GM18870 (cell line): ENCODE data around the gene CDIPT.

ENCODE experiments used
- ATAC-seq: cut with Tn5 transposase; IDR thresholded peaks from one replicate; pipeline ENCODE4 v1.9.1; 2021; ENCODE audit warnings: moderate library complexity; ENCODE audit not compliant: unreplicated experiment

CDIPT gene

DNA sequence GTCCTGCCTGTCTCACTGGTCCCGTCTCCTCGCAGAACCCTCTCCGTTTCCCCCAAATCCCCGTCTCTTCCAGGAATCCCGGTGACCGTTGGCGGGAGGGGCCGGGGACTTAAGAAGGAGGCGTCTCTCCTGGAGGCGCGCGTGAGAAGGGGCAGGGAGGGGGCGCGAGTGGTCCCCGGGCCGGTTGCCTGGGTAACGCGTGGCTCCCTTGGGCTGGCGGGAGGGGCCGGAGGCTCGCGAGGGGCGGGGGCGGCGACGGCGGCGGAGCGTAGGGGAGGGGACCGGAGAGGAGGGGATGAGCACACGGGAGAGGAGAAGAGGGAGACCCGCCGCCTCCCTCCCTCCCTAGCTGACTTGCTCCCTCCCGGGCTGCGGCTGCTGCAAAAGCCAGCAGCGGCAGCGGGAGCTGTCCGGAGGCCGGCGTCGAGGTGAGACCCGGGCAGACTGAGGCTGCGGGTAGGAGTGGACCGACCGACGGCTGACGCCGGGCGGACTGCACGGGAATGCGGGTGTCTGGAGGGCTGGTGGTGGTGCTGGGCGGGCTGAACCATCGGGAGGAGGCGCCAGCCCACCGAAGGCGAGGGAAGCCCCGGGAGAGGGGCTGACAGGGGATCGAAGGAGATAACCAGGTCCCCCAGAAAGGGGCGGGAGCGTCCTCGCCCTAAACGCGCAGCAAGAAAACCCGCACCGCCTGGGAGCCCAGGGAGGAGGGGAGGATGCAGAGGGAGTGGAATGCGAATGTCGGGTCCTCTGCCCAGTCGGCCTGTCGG is 50.9 kb downstream of the CDIPT start, which contains the start of gene PRRT2:
TSS of gene PRRT2 (plus strand) at position 298 of the 770 bp plus-strand sequence. CDS start 862 bp downstream, outside the sequence.
- no peak for ATAC-seq

DNA sequence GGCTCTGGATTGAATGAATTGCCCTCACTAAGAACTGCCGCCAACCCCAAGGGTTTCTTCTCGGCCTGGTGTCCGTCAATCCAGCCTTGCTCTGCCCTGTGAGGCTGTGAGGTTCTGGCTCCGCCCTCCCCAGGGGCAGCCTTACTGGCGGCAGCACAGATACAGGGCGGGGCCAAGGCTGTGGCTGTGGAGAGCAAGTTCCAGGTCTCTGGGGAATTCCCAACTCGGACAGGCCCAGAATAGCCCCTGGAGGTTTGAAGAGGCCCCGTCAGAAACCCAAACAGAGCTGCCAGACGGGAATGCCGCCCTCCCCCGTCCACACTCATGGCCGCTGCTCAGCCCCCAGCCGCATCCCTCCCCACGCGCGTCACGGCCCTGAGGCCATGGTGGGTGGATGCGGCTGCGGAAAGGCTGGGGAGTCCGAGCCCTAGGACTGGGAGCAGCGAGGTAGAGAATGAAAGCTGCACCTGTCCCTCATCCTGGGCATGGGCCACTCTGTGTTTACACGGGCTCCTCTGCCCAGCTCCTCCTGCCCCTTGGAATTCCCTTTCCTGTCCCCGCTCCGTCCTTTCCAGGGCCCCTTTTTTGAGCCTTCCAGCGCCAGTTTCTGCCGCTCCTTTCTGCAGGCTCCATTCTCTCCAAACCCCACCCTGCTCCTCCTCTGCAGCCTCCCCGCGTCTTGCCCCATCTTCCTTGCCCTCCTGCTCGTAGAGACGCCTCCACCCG is 51.7 kb downstream of the CDIPT start:
- ATAC-seq: no peak

DNA sequence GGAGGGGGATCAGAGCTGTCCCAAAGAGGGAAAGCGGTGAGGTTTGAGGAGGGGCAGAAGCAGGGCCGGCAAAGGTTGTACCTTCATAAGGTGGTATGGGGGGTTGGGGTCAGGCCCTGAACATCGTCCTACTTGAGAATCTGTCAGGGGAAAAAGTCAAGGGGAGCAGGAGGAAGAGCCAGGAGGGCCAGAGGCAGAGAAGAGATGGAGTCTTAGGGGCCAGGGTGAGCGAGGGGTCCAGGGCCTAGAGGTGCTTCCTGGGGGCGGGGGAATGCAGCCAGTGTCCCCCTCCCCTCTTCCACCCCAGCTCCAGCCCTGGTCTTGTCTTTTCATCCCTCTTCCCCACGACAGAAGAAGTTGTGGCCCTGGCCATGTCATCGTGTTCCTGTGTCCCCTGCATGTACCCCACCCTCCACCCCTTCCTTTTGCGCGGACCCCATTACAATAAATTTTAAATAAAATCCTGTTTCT is 52.3 kb downstream of the CDIPT start:
- no peak for ATAC-seq

DNA sequence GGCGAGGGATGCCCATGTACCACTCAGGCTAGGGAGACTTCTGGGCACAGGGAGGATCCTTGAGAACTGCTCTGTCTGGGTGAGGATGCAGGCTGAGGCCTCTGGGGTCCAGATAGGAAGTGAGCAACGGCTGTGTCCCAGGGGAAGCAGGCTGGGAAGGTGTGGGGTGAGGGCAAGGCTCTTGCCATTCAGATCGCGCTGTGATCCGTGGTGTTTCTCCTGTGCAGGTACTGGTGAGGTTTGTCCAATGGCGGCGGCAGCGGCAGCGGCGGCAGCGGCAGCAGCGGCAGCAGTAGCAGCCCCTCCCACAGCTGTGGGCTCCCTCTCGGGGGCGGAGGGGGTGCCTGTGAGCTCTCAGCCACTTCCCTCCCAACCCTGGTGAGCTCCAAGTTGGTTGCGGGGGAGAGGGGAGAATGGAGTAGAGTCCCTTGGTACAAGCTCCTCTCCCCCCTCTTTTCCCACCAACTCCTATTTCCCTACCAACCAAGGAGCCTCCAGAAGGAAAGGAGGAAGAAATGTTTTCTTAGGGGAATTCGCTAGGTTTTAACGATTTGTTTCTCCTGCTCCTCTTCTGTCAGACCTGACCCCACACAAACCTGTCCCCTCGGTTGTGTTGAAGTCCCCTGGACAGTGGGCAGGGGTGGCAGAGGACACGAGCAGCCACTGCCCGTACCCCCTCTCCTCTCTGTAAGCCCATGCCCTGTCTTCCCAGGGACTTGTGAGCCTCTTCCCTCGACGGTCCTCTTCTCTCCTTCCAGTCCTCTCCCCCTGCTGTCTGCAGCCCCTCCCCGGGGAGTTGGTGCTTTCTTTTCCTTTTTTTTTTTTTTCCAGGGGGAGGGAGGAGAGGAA is 53.0 kb downstream of the CDIPT start:
- ATAC-seq: no peak

DNA sequence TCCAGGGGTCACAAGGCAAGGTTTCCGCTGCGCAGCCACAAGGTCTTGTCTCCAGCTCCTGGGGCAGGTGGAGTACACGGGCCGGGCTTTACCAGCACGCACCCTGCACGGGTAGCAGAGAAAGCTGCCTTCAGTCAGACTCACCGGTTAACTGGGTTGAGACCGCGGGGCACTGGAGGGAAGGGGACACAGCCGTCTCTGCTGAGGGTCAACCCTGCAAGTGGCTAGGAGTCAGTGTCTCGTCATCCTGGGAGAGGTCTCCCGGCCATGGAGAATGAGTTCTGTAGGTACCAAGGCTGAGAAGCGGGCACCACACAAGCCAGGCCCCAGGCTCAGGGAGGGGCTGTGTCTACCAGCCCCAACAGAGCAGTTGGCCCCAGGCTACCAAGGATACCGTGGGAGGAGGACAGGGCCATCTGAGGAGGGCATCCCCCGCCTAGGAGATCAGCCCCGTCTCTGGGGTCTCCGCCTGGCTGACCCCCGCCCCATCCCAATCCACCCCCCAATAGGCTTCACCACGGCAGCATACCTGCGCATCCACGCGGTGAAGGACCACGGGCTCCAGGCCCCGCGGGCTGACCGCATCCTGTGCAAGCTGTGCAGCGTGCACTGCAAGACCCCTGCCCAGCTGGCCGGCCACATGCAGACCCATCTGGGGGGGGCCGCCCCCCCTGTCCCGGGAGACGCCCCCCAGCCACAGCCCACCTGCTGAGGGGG is 53.8 kb downstream of the CDIPT start:
- ATAC-seq: no peak
